AG04449 (cell line): Measurements from ENCODE around the gene FERMT3.
A peak's percentile ranks its signal among the peaks of the same experiment; 100 is the strongest.

Source experiments
- CTCF ChIA-PET: fragments of 350-600 bp; formaldehyde crosslinking; extraction: SDS; loops from one replicate; lab custom pipeline; 2021; ENCODE audit warnings: antibody characterized with exemption; lab: Yijun Ruan, JAX
- POLR2A ChIA-PET: fragments of 400-600, 350-600 bp; formaldehyde crosslinking; extraction: SDS; loops from one replicate; lab custom pipeline; 2020; ENCODE audit warnings: antibody characterized with exemption, inconsistent platforms; lab: Yijun Ruan, JAX
- DNase-seq: peaks from one replicate; pipeline ENCODE4 v3.0.0-alpha.2; 2010; ENCODE audit warnings: low read depth, low spot score
- H3K4me3 ChIP-seq: 2 replicates; pipeline ENCODE4 v1.5.1; 2011; ENCODE audit warnings: low read depth, mild to moderate bottlenecking, control low read depth, low read length
- TF ChIP-seq, protein P1 (sequence below): IDR thresholded peaks from one replicate; pipeline ENCODE4 v1.5.1; 2011; ENCODE audit warnings: mild to moderate bottlenecking, moderate library complexity, low read length, control low read depth, inconsistent platforms; ENCODE audit not compliant: insufficient read depth; ENCODE audit errors: missing control alignments

Gene FERMT3

GRCh38 chr11:64249038-64249437, 42.5 kb downstream of the FERMT3 start:
- no peak for DNase-seq
- ChIA-PET CTCF (interaction anchor here (1.1 to 10.8 kb wide), 5 partner anchors 8 to 54 kb away, joined by 3 to 224 read pairs (median 103); partner anchors contain the start of genes CATSPERZ, ESRRA, FERMT3 and FKBP2), POLR2A (interaction anchor here (0.6 to 7.1 kb wide), 2 partner anchors 17 to 21 kb away, joined by 3 to 61 read pairs; no protein-coding TSS in a partner anchor)
- TF ChIP-seq, protein P1, sequence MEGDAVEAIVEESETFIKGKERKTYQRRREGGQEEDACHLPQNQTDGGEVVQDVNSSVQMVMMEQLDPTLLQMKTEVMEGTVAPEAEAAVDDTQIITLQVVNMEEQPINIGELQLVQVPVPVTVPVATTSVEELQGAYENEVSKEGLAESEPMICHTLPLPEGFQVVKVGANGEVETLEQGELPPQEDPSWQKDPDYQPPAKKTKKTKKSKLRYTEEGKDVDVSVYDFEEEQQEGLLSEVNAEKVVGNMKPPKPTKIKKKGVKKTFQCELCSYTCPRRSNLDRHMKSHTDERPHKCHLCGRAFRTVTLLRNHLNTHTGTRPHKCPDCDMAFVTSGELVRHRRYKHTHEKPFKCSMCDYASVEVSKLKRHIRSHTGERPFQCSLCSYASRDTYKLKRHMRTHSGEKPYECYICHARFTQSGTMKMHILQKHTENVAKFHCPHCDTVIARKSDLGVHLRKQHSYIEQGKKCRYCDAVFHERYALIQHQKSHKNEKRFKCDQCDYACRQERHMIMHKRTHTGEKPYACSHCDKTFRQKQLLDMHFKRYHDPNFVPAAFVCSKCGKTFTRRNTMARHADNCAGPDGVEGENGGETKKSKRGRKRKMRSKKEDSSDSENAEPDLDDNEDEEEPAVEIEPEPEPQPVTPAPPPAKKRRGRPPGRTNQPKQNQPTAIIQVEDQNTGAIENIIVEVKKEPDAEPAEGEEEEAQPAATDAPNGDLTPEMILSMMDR, result no peak
- no peak overlapping the region for H3K4me3 ChIP-seq

- POLR2A ChIA-PET, result interaction anchor here (0.6 to 1.4 kb wide), 4 partner anchors 9 to 22 kb away, joined by 3 to 5 read pairs (median 3); partner anchors contain the start of gene FKBP2
- TF ChIP-seq, protein P1, result no peak
- no peak for DNase-seq
- H3K4me3 ChIP-seq, result no peak overlapping the region
- CTCF ChIA-PET, result interaction anchor here (1.0 to 10.8 kb wide), 17 partner anchors 7 to 105 kb away, joined by 3 to 224 read pairs (median 10); partner anchors contain the start of genes CATSPERZ, ESRRA, FERMT3 and FKBP2
These were observed 43.3 kb downstream of the FERMT3 start for GRCh38 chr11:64249563-64250414.

- CTCF ChIA-PET, result interaction anchor here (0.6 to 10.8 kb wide), 26 partner anchors 7 to 108 kb away, joined by 3 to 224 read pairs (median 6); partner anchors contain the start of genes CATSPERZ, ESRRA, FERMT3 and FKBP2
- peak overlapping the region; percentile 72 for H3K4me3 ChIP-seq
- POLR2A ChIA-PET, result interaction anchor here (1.0 to 1.4 kb wide), 3 partner anchors 9 to 21 kb away, joined by 3 to 5 read pairs (median 3); partner anchors contain the start of gene FKBP2
These were observed 44.0 kb downstream of the FERMT3 start for GRCh38 chr11:64250415-64251015.

DNA sequence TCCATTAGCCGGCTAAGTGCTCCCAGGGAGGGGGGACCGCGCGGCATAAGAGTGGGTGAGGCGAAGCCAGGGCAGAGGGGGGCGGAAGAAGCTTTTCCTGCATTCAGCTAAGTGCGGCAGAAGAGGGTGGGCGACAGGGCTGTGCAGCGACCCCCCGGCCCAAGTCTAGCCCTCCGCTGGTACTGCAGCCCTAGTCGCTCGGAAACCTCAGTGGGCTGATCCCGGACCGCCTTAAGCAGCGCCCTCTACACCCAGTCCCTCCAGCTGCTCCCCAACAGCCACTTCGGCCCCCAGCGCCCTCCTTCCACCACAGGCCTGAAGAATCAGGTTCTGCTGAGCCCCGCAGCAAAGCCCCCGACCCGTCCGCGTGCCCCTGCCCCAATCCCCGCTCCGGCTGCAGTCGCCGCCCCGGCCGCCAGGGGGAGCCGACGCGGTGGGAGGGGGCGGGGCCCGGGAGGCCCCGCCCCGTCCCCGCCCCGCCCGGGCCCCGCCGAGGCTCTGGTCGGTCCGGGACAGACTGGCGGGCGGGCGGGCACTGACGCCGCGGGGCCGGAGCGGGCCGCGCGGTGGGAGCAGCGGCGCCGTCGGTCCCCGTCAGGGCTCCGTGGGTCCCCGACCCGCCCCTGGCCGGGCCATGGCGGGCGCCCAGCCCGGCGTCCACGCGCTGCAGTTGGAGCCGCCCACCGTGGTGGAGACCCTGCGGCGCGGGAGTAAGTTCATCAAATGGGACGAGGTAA, 44.7 kb downstream of the FERMT3 start, which contains the start of gene PLCB3:
TSS of gene PLCB3 (plus strand) at position 515 of the 737 bp plus-strand sequence. CDS start at position 635, 120 bp downstream.
- peak within 1 kb of the TSS; percentile 82 for H3K4me3 ChIP-seq
- POLR2A ChIA-PET, result interaction anchor here (1.2 to 1.9 kb wide), 5 partner anchors 13 to 65 kb away, joined by 3 to 18 read pairs (median 5); partner anchors contain the start of gene STIP1
- CTCF ChIA-PET, result interaction anchor here (0.6 to 10.8 kb wide), 28 partner anchors 8 to 469 kb away, joined by 3 to 224 read pairs (median 6); partner anchors contain the start of genes CATSPERZ, ESRRA, FERMT3 and FKBP2
- TF ChIP-seq, protein P1, result peak; percentile 68
- no peak for DNase-seq

More at GRCh38 chr11:64250415-64251015, 44.0 kb downstream of the FERMT3 start:
- no peak for DNase-seq
- TF ChIP-seq, protein P1, result no peak

DNA sequence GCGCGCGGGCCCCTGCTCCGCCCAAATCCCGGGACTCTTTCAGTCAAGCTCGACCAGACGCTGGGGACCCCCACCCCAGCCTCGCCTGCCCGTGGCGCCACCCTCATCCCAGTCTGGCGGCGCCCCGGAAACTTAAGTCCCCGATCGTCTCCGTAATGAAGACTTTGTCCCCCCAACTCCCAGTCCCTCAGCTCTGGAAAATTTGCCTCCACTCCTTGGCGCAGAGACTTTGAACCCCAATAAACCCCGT, 45.2 kb downstream of the FERMT3 start:
- H3K4me3 ChIP-seq, result peak overlapping the region; percentile 82
- TF ChIP-seq, protein P1, result no peak
- POLR2A ChIA-PET, result interaction anchor here (1.2 to 1.9 kb wide), 7 partner anchors 10 to 66 kb away, joined by 3 to 18 read pairs (median 5); partner anchors contain the start of genes FKBP2 and STIP1
- CTCF ChIA-PET, result interaction anchor here (0.7 to 10.8 kb wide), 23 partner anchors 9 to 468 kb away, joined by 3 to 224 read pairs (median 7); partner anchors contain the start of genes CATSPERZ, ESRRA, FERMT3 and FKBP2
- DNase-seq, result no peak
